Cardiac septum (tissue), 1 donor: Measurements from ENCODE around the gene NPM3. TPM values are rescaled to one million over a fixed set of nuclear protein-coding genes. Genes with fewer than 3 reads are reported as not detected.
A peak's percentile ranks its signal among the peaks of the same experiment; 100 is the strongest.

Source experiments
- DNase-seq: peaks from one replicate; pipeline ENCODE4 v3.0.0-alpha.2; 2020; ENCODE audit warnings: low spot score
- intact Hi-C: fragments of 100-400 bp; cut with DNase I; formaldehyde crosslinking; loops from one replicate; pipeline ENCODE4 v1.14.0; 2022
- total RNA-seq: library from RNA; stranded (reverse); fragmentation: NEBNext Ultra II Directional; extraction: Animal tissue kit (Norgen Biotek cat#: 25700); gene quantifications from one replicate; pipeline ENCODE4 v1.2.1, GENCODE V29; 2021
- donor health status: DM: no; HTN: no; CAD: no.

Gene NPM3
- total RNA-seq, 1 donor from 2014 or later: 8.9 TPM

GRCh38 chr10:101778151-101778780 lies 5.0 kb downstream of the NPM3 start:
- intact Hi-C loops: loop anchor here (5.0 kb wide), 1 partner anchor 566 kb away; no protein-coding TSS in a partner anchor
- peak; percentile 63 for DNase-seq

GRCh38 chr10:101777619-101778145 lies 5.6 kb downstream of the NPM3 start:
- DNase-seq: peak; percentile 46
- intact Hi-C loops: loop anchor here (5.0 kb wide), 1 partner anchor 565 kb away; no protein-coding TSS in a partner anchor

- DNase-seq: peak; percentile 49
Observed at GRCh38 chr10:101776161-101776817, 7.0 kb downstream of the NPM3 start.

GRCh38 chr10:101775273-101776160 lies 7.7 kb downstream of the NPM3 start, which contains the start of gene FGF8:
FGF8 (minus strand) TSS chr10:101776114; CDS start chr10:101775900, 214 bp downstream.
- intact Hi-C loops: loop anchor here (5.0 kb wide), 1 partner anchor 563 kb away; no protein-coding TSS in a partner anchor
- DNase-seq: no peak

More at GRCh38 chr10:101776161-101776817, 7.0 kb downstream of the NPM3 start:
- intact Hi-C loops: loop anchor here (5.0 kb wide), 1 partner anchor 564 kb away; no protein-coding TSS in a partner anchor

DNA sequence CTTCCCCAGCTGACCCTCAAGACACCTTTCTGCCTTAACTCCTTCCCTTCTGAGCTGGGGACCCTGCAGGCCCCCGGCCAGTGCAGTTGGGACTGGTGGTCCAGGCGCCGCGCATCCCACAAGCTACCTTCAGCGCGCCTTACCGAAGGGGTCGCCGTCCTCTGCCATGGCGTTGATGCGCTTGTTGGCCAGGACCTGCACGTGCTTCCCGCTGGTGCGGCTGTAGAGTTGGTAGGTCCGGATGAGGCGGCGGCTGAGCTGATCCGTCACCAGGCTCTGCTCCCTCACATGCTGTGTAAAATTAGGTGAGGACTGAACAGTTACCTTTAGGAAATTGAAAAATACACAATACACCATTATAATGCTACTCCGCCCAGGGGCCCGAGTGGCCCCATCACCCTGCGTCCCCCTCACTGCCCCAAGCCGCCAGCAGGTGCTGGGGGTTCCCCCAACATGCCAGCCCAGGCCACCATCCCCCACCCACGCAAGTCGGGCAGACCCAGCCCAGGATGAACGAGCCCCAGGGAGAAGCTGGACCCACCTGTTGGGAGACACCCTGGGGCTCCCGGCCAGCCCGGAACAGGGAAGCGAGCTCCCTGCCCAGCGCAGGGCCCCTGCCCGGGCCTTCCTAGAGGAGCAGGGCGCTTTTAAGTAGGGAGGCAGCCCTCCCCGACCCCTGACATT lies 8.5 kb downstream of the NPM3 start:
- DNase-seq: peak; percentile 60
- intact Hi-C loops: loop anchor here (5.0 kb wide), 1 partner anchor 562 kb away; no protein-coding TSS in a partner anchor

GRCh38 chr10:101773923-101774588 lies 9.2 kb downstream of the NPM3 start:
- DNase-seq: no peak
- intact Hi-C loops: no loop called here

DNA sequence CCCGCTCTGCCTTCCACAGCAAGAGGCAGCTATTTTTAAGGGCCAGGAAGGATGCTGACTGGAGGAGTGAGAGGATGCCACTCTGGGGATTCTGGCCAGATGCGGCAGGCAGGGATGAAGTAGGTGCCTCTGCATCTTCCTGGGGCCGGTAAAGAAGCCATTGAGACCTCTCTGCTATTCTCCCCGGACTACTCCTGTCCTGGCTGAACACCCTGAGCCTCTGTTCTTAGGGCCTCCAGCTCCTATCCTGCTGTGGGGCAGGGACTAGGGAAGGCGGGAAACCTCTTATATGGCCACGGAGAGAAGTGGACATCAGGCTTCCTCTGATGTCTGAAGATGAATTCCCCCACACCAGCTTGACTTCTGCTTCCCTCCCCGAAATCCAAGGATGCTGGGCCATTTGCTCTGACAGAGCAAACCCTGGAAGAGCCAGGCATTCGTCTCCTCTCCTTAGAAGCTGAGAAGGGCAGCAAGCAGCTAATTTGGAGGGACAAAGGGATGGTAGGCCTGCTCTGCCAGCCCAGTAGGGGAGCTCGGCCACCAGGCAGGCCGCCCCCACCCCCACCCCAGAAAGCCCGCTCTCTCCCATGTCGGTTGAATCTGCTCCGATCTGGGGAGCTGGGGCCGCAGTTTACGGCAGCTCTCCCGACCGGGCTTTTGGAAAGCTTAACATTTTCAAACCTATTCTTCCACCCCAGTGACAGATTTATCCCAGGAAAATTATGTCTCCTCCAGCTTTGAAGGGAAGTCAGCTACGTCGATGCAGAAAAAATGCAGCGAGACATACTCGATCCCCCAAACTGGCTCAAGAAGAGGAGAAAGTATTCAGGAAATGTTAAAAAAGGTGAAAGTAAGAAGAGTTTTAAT lies 10.1 kb downstream of the NPM3 start:
- peak; percentile 70 for DNase-seq
- intact Hi-C loops: no loop called here

- intact Hi-C loops: no loop called here
- DNase-seq: peak; percentile 58
Observed at GRCh38 chr10:101772017-101772894, 11.0 kb downstream of the NPM3 start.

DNA sequence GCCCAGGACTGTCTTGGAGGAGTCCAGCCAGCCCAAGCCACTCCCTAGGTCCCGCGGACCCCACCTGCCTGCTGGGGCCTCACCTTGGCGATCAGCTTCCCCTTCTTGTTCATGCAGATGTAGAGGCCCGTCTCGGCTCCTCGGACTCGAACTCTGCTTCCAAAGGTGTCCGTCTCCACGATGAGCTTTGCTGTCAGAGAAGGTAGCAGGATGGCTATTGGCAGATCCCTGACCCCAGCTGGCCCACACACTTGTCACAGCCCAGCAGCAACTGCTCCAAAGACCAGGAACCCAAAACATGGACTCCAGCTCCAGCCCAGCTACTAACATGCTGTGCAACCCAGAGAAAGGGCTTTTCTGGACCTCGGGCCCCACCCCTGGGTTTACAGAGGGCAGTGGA lies 11.9 kb downstream of the NPM3 start:
- peak; percentile 71 for DNase-seq
- intact Hi-C loops: no loop called here

GRCh38 chr10:101770331-101771215 lies 12.7 kb downstream of the NPM3 start:
- intact Hi-C loops: no loop called here
- peak; percentile 53 for DNase-seq

GRCh38 chr10:101769541-101770180 lies 13.6 kb downstream of the NPM3 start:
- intact Hi-C loops: no loop called here
- peak; percentile 43 for DNase-seq

GRCh38 chr10:101768791-101769170 lies 14.5 kb downstream of the NPM3 start:
- peak; percentile 60 for DNase-seq
- intact Hi-C loops: no loop called here

DNA sequence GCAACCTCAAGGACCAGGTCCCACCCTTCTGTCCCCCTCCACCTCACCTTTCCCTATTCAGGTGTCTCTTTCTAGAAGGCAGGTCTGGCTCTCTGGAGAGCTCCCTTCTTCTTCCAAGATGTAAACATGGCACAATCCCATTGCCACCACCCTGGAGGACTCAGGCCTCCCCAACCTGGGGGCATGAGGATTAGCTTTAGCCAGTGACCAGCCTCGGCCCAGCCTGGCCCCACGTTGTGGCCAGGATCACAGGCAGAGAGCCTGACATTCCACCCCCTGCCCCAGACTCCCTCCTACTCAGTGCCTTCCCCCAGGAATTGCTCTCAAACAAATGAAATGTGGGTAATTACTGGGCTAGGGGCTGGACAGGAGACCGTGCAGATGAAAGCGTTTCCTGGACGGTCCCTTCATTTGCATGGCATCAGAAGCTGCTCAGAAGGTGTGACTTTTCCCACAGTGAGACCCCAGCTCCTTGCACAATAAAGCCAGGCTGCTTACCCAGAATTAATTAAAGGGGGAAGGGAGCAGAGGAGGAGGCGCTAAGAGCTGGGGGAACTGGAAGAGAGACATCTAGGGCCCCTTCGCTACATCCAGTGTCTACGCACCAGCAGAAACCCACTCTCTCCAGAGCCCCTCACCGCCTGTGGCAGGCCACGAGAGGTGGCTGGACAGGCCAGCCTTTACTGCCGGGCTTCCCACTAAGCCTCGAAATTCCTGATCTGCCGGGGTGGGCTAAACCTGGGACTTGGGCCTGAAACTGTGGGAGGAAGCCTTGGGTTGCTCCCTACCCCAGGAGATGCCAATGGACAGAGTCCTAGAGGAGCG lies 15.1 kb downstream of the NPM3 start:
- peak; percentile 64 for DNase-seq
- intact Hi-C loops: no loop called here

DNA sequence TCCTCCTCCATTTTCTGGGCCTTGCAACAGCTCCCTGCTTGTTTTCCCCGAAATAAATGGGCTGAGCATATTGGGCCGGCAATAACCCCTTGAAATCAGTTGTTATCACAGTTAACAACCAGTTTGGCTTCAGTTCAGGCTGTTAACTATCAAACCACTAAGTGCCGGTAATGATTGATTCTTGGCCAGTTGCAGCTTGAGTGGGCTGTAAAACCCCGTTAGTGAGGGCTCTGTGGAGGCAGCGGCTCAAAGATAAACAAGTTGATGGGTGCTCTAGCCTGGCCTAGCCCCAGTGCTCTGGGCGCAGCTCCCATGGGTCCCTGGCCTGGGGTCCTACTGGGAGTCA lies 15.7 kb downstream of the NPM3 start:
- intact Hi-C loops: no loop called here
- DNase-seq: peak; percentile 36
